NT2/D1 (cell line): ENCODE data around the gene HDAC7.

Experiments
- DNase-seq: peaks from one replicate; pipeline ENCODE4 v3.0.0-alpha.2; 2011; ENCODE audit warnings: low read depth, low spot score
- H3K27me3 ChIP-seq: 2 replicates; pipeline ENCODE4 v1.6.0; 2011; ENCODE audit warnings: mild to moderate bottlenecking; ENCODE audit not compliant: insufficient read length, insufficient read depth
- H3K36me3 ChIP-seq: 2 replicates; pipeline ENCODE4 v1.6.1; 2011; ENCODE audit warnings: mild to moderate bottlenecking, low read length, mixed read lengths; ENCODE audit not compliant: insufficient read depth, insufficient read length
- H3K4me1 ChIP-seq: 2 replicates; pipeline ENCODE4 v1.5.1; 2011; ENCODE audit not compliant: insufficient read depth, insufficient read length
- H3K4me3 ChIP-seq: 2 replicates; pipeline ENCODE4 v1.5.1; 2011; ENCODE audit warnings: low read depth; ENCODE audit not compliant: insufficient read length
- H3K9ac ChIP-seq: 2 replicates; pipeline ENCODE4 v1.6.0; 2011; ENCODE audit warnings: low read depth; ENCODE audit not compliant: insufficient read length
- H3K9me3 ChIP-seq: 2 replicates; pipeline ENCODE4 v1.5.1; 2011; ENCODE audit warnings: mild to moderate bottlenecking, low read length; ENCODE audit not compliant: insufficient read depth
- SUZ12 ChIP-seq: IDR thresholded peaks from 2 replicates; pipeline ENCODE4 v1.6.1; 2011; ENCODE audit not compliant: insufficient read length, insufficient read depth; ENCODE audit errors: extremely low read depth
- YY1 ChIP-seq: IDR thresholded peaks from 2 replicates; pipeline ENCODE4 v1.6.1; 2011; ENCODE audit not compliant: insufficient read length, insufficient read depth
- ZNF274 ChIP-seq: IDR thresholded peaks from 2 replicates; pipeline ENCODE4 v1.6.1; 2011; ENCODE audit warnings: mild to moderate bottlenecking, low read depth, low read length

Gene HDAC7

DNA sequence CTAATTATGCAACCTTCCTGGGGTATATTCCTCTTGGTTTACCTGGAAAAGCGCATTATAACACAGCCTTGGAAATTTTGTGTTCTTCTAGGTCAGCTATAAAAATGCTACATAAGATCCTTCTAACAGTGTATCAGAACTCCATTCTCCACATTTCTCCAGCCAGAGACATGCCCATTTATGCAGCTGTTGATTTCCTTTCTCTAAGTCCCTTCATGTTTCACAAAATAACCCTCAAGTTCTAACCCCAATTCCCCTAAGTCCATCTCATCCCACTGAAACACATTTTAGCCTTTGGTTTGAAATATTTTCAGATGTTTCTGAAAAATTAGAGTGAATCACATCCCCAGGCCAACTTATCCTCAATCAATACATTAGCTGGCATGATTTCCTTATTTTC is 20.9 kb upstream of the HDAC7 start:
- H3K9ac ChIP-seq, result no peak overlapping the region
- no peak overlapping the region for H3K4me3 ChIP-seq
- H3K4me1 ChIP-seq, result no peaks in the 10 kb centered on the region
- no peak for DNase-seq
- no peak for TF ChIP-seq SUZ12
- TF ChIP-seq YY1, result no peak
- TF ChIP-seq ZNF274, result no peak
- H3K27me3 ChIP-seq, result peaks cover 16% of the 10 kb centered on the region
- H3K36me3 ChIP-seq, result no peaks in the 10 kb centered on the region
- H3K9me3 ChIP-seq, result no peaks in the 10 kb centered on the region

DNA sequence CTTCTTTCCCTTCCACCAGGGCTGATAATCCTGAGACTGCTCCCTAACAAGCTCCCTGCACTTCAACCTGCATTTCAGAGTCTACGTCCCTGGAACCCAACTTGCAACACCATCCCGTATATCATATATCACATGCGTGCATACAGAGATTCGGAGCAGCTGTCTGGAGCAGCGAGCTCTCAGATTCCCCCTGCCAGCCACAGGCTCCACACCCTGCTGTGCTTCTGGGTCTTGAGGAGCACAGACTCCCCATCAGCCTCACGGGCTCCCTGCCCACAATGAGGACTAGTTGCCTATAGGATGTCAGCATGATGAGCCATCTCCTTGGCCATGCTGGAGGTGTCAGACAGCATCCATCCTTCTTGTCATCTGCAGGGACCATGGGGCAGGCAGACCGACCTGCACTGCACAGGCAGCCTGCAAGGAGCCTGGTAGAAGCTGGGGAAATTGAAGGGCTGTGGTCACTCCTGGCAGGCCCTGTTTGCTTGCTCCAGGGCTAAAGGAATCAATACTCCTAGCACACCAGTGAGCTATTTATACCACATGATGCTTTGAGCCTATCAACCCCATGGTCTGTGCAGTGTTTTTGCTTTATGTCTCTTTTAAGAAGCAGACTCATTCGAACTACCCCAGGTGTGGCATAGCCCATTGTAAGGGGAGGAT is 19.6 kb upstream of the HDAC7 start:
- Histone ChIP-seq H3K4me1 (no peaks in the 10 kb centered on the region), H3K9me3 (no peaks in the 10 kb centered on the region), H3K9ac (peak overlapping the region; percentile 39), H3K27me3 (peaks cover 15% of the 10 kb centered on the region), H3K4me3 (no peak overlapping the region), H3K36me3 (no peaks in the 10 kb centered on the region)
- DNase-seq, result no peak
- TF ChIP-seq YY1, result no peak
- TF ChIP-seq ZNF274, result no peak
- TF ChIP-seq SUZ12, result no peak

GRCh38 chr12:47838286-47838931 is 18.7 kb upstream of the HDAC7 start:
- Histone ChIP-seq H3K36me3 (no peaks in the 10 kb centered on the region), H3K9me3 (no peaks in the 10 kb centered on the region), H3K4me1 (no peaks in the 10 kb centered on the region), H3K9ac (peak overlapping the region; percentile 36), H3K27me3 (peaks cover 11% of the 10 kb centered on the region), H3K4me3 (no peak overlapping the region)
- DNase-seq, result no peak
- TF ChIP-seq YY1 (no peak), ZNF274 (no peak), SUZ12 (no peak)

GRCh38 chr12:47837190-47838171 is 17.8 kb upstream of the HDAC7 start:
- Histone ChIP-seq H3K9ac (no peak overlapping the region), H3K27me3 (peaks cover 7% of the 10 kb centered on the region), H3K4me3 (no peak overlapping the region), H3K9me3 (no peaks in the 10 kb centered on the region), H3K4me1 (no peaks in the 10 kb centered on the region), H3K36me3 (no peaks in the 10 kb centered on the region)
- TF ChIP-seq SUZ12 (no peak), ZNF274 (no peak), YY1 (no peak)
- no peak for DNase-seq

- Histone ChIP-seq H3K9me3 (no peaks in the 10 kb centered on the region), H3K4me3 (no peak overlapping the region), H3K4me1 (no peaks in the 10 kb centered on the region), H3K9ac (no peak overlapping the region), H3K36me3 (no peaks in the 10 kb centered on the region), H3K27me3 (peaks cover under 1% of the 10 kb centered on the region)
- TF ChIP-seq ZNF274 (no peak), YY1 (no peak), SUZ12 (no peak)
- no peak for DNase-seq
Measured at GRCh38 chr12:47835831-47836155, 16.1 kb upstream of the HDAC7 start.

DNA sequence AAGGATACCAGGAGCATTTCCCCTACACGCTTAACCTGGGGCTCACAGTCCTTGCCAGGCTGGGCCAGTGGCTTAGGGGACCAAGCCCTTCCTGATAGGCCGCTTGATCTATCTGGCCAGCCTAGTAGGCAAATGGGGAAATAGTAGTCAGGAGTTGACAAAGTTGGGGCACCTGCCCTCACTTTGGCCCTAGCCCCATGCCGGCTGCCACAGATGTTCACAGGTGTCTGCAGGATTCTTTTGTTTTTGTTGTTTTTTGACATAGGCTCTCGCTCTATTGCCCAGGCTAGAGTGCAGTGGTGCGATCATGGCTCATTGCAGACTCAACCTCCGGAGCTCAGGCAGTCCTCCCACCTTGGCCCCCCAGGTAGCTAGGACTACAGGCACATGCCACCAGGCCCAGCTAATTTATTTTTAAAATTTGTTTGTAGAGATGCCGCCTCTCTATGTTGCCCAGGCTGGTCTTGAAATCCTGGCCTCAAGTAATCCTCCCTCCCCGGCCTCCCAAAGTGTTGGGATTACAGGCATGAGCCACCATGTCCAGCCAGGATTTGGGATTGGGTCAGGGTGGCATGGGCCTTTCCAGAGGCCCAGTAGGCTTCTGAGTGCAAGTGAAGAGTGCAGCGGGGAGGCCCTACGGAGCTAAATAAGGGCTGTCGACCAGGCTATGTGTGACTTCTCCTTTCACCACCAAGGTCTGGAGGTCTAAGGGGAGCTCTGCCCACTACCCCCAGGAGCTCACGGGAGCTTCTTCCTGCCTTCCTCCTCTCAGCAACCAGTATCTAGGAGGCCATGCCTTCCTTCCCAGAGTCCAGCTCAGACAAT is 15.5 kb upstream of the HDAC7 start:
- no peak for DNase-seq
- no peak for TF ChIP-seq YY1
- no peak for TF ChIP-seq SUZ12
- TF ChIP-seq ZNF274, result no peak
- Histone ChIP-seq H3K9me3 (no peaks in the 10 kb centered on the region), H3K36me3 (no peaks in the 10 kb centered on the region), H3K4me1 (no peaks in the 10 kb centered on the region), H3K27me3 (no peaks in the 10 kb centered on the region), H3K9ac (no peak overlapping the region), H3K4me3 (no peak overlapping the region)
